Measurements from ENCODE around the gene ATP6V0A4.
"Not testable (repeated sequence)": the region's sequence is repeated elsewhere in the genome, so short reads cannot be mapped to it uniquely, and the experiment has no call there.

Gene ATP6V0A4

DNA sequence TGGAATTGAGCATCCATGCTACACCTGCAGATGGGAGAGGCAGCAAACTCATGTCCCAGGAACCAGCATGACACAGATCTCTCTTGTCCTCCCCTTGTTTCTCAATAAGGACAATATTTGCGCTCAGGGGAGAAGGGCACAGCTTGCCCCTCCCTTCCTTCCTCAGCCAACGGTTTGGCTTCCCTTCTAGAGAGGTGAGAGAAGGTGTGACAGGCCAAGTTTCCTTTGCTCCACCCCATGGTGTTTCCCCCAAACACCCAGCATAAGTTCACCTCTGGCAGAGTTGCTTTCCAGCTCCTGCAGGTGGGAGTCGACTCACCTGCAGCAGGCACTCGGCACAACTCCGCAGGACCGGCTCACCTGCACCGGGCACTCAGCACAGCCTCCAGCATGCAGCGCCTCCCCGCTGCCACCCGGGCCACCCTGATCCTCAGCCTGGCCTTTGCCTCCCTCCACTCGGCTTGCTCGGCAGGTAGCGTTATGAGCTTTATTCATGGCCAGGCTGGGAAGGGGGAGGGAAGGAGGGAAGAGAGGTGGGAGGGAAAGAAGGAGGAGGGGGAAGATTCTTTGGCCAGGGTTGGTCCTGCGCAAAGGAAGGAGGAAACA, at the start of gene ATP6V0A4, which contains the start of gene TMEM213:
TSS of gene ATP6V0A4 (minus strand) at position 482 of the 606 bp plus-strand sequence. CDS start 26,949 bp downstream, outside the sequence.
TSS of gene TMEM213 (plus strand) at position 280 of the 606 bp plus-strand sequence. CDS start at position 391, 111 bp downstream.
- no peak for DNase-seq (ENCODE audit: low read depth)

DNA sequence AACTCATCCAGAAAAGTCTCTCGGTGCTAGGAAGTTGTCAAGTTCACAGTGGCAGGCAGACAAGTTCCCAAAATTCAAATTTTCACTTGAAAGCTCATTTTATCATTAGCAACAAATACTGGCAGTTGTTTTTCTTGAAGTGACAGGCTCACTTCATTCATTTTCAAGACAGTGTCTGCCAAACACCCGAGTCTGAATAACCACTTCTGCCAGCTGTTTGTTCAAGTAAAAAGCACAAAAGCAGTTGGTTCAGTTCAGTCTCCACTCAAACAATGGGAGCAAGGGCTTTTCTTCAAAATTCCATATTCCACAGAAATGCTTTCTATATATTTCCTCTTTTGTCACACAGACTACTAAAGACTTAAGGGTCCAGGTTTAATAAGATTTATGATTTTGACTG, 47.7 kb upstream of the ATP6V0A4 start:
- no peak for DNase-seq (ENCODE audit: low read depth)

DNA sequence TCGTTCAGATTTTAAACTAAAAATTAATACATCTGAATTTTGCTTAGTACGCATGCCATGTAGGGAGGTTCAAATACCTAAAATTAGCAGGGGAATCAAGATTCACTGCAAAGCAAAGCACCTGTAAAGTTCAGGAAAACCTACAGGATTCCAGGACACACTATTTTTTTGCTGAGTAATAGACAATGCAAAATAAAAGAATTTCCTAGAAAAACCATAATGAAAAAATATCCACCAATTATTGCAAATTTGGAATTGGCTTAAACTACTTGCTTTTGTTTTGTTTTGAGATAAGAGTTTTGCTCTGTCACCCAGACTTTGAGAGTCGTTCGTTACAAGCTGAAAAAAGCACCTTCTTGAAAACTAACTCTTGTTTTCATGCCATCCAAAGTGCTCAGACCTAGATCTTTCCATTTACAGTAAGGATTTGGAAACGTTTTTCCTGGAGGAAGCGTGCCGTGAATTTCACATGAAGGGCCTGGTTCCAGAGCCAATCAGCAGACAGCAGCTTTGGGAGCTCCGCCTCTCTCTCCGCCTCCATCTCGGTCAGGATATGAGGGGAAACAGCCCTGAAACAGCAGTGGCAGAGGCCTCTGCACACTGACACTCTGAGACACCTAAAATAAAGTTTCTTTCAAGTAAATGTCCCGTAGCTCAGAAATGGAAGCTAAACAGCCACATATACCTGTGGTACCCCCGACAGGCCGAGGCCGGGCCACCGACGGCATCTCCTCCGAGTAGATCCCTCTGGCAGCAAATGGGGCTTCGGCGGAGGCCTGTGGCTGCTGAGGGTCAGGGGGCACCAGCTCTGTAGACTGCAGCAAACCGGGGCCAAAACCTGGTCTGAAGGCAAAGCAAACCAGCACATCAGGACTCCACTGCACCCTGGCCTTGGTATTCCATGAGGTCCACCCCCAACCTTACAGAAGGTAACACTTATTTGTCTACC, 45.9 kb upstream of the ATP6V0A4 start:
- DNase-seq (ENCODE audit: low read depth): no peak

DNA sequence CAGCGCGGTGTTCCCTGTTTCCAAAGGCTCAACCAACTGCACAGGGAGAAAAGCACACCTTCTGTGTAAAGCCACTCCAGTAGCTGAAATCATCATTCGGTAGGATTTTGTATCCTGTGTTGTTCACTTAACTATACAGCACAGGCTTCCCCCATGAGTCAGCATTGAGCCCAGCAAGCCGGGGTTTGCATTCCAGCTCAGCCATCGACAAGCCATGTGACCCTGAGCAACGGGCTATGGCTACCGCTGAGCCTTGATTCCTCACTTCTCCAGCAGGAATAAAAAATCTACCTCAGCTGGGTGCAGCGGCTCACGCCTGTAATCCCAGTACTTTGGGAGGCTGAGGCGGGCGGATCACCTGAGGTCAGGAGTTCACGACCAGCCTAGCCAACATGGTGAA, 44.1 kb upstream of the ATP6V0A4 start:
- DNase-seq (ENCODE audit: low read depth): no peak

DNA sequence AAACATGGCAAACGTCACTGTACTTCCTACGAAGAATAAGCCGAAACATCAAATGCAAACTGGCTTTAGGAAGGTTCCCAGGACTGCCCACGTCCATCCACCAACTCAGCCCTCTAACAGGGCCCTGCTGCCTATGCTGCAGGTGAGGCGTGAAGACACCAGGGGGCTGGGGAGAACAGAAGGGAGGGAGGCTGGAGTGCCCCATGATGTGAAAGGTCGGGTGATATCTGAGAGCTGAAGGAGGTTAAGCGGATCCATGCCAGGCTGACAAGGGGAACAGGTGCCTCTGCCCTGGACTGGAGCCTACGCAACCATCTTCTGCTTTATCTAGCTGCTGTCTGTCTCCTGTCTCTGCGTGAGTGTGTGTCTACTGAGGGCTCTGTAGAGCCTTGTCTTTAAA, 40.2 kb upstream of the ATP6V0A4 start:
- DNase-seq (ENCODE audit: low read depth): no peak

DNA sequence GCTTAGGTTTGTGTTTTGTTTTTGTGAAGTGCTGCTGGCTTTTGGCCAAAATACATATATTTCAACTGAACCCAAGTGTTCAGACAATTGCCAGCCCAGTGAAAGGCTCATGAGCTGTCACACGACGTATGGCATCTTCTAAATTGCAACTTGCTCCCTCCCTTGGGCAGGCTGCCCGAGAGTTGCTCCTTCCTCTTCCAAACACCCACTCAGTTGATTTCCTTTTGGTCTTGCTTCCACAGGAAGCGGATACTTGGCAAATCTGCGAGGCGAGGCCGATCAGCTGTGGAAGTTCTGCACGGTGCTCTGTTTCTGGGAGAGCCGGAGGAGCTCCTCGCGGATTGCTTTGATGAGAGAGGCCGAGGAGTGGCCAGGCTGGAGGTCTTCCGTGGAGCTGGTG, 39.6 kb upstream of the ATP6V0A4 start:
- no peak for DNase-seq (ENCODE audit: low read depth)

DNA sequence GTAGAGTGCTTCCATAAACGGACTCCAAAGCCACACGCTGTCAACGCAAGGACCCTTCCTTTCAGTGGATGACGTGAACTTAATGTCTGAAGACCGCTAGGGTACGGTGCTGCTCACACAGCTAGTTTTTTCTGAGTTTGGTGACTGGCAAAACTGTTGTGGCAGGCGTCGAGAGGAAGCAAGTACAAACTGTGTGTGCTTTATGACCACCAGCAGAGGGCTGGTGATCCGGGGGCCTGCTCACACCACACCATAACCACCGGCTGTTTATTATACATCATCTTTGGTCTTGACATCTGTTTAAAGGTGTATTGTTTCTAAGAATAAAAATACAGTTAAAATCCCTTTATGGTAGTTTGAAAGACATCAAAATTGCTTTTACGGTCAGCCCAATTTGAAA, 37.1 kb upstream of the ATP6V0A4 start:
- no peak for DNase-seq (ENCODE audit: low read depth)

DNA sequence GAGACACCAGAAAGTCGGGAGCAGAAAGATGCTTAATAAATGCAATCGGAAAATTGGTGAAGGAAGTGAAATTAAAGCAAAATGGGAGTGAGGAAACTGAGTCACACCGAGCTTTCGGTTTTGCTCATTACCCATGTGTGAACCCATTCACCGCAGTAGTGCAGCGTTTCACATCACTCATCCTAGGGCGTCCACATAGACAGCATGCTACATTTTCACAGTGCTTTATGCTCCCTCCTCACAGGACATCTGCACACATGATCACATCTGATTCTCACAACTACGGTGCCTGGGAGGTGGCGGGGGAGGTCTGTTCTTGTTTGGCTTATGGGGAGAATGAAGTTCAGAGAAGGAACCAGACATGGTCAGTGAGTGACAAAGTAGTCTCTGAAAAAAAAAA, 36.6 kb upstream of the ATP6V0A4 start:
- no peak for DNase-seq (ENCODE audit: low read depth)

DNA sequence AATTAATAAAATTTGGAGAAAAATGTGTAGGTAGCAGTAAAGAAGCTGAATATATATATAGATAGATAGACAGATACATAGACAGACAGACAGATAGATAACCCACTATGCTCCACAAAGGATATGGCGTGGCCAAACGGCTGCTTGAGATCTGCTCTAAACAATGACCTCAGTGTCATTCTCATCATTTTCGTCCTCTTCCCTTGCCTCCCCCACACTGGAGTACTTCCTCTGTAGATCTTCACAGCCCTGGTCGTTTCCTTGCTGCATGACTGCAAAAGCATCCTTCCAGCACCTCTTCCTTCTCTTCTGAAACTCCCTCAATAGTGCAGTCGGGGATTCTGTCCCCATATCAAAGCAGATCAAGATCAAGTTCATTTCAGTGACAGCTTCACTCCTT, 35.6 kb upstream of the ATP6V0A4 start:
- DNase-seq (ENCODE audit: low read depth): no peak

DNA sequence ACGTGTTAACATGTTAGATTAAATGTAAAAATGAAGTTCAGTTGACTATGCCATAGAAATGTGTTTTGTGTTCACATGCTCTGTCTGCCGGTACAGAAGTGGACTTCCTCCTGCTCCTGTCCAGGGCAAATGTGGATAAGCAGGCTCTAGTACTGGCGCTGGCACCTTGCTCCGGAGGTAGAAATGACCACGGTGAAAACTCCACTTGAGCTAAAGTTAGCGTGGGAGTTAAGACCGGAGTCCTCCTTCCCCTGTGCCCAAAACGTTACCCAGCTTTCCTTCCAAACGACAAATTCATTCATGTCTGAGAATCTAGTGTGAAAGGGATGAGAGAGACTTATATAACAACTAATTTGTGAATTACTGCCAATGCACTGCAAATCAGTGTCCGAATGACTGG, 35.0 kb upstream of the ATP6V0A4 start:
- no peak for DNase-seq (ENCODE audit: low read depth)

DNA sequence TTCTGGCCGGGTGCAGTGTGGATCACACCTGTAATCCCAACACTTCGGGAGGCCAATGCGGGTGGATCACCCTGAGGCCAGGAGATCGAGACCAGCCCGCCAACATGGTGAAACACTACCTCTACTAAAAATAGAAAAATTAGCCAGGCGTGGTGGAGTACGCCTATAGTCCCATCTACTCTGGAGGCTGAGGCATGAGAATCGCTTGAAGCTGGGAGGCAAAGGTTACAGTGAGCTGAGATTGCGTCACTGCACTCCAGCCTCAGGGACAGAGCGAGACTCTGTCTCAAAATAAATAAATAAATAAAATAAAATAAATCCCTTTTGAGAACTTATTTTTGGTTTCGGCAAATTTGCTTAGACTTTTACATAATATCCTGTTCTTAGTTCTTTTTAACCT, 31.3 kb upstream of the ATP6V0A4 start:
- no peak for DNase-seq (ENCODE audit: low read depth)

DNA sequence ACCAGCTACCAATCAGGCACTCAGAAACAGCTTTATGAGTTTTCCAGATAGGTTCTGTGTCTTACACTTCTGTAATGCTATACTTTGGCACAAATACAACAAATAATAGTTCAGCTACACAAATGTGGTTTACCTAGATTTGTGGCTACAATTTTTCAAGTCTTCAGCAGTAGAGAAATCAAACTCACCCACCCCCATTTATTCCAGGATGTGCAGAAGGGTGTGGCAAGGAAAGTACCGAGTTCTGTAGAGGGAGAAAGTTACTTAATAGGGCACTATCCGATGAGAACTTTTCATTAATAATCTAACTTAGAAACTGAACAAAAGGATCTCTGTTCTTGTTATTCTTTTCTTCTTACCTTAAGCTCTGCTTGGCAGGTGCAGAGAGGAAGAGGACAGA, 30.3 kb upstream of the ATP6V0A4 start:
- DNase-seq (ENCODE audit: low read depth): no peak

DNA sequence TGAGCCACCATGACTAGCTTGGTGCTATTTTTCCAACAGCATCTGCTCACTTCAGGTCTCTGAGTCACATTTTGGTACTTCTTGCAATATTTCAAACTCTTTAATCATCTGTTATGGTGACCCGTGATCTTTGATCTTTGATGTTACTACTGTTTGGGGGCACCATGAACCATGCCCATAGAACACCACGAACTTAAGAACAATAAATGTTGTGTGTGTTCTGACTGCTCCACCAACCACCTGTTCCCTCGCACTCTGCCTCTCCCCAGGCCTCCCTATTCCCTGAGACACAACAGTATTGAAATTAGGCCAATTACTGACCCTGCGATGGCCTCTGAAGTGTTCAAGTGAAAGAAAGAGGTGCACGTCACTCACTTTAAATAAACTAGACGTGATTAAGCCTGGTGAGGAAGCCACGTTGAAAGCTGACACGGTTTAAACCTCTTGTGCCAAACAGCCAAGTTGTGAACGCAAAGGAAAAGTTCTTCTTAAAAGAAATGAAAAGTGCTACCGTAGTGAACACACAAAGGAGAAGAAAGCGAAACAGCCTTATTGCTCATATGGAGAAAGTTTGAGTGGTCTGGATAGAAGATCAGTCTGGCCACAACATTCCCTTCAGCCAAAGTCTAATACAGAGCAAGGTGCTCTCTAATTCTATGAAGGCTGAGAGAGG, 27.2 kb upstream of the ATP6V0A4 start:
- no peak for DNase-seq (ENCODE audit: low read depth)

DNA sequence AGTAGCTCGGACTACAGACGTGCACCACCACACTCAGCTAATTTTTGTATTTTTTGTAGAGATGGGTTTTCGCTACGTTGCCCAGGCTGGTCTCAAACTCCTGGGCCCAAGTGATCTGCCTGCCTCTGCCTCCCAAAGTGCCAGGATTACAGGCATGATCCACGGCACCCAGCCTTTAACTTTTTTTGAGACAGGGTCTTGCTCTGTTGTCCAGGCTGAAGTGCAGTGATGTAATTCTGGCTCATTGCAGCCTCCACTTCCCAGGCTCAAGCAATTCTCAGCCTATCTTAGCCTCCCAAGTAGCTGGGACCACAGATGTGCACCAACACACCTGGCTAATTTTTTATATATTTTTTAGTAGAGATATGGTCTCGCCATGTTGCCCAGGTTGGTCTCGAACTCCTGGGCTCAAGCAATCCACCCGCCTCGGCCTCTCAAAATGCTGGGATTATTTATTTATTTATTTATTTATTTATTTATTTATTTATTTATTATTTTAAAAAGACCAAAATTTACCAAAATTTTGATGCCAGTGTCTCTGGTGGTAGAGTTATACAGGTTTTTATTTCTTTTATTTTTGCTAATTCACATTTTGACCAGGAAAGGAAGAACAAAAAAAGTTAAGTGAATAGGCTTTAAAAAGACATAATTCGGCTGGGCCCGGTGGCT, 25.0 kb upstream of the ATP6V0A4 start:
- DNase-seq (ENCODE audit: low read depth): no peak

DNA sequence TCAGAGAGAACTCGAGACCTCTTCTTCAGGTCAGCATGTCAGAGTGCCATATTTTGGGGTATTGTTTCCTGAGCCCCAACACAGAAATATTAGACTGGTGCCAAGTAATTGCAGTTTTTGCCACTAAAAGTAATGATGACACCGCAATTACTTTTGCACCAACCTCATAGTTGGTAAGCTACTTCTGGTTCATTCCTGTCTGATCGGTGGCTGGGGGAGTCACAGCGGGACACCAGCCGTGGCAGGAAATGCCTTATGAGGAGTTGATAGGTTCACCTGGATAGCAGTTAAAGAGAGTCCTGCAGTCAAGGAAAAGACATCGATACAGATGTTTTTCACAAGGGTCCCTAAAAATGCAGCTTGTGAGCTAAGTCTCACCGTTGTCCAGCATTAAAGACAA, 23.9 kb upstream of the ATP6V0A4 start:
- DNase-seq (ENCODE audit: low read depth): no peak

DNA sequence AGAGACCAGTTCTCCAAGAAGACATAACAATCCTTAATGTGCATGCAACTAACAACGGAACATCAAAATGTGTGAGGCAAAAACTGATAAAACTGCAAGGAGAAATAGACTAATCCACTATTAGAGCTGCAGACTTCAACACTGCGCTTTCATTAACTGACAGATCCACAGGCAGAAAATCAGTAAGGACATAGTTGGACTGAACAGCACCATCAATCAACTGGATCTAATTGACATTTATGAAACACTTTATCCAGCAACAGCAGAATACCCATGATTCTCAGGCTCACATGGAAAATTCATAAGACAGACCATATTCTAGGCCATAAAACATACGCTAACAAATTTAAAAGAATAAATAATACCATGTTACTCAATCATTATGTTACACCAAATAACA, 21.6 kb upstream of the ATP6V0A4 start:
- no peak for DNase-seq (ENCODE audit: low read depth)

DNA sequence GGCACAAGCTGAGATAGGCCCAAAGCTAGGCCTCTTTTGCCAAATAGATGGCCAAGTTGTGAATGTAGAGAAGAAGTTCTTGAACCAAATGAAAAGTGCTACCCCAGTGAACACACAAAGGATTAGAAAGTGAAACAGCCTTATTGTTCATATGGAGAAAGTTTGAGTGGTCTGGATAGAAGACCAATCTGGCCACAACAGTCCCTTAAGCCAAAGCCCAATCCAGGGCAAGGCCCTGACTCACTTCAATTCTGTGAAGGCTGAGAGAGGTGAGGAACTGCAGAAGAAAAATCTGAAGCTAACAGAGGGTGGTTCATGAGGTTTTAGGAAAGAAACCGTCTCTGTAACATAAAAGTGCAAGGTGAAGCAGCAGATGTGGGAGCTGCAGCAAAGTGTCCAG, 18.7 kb upstream of the ATP6V0A4 start:
- no peak for DNase-seq (ENCODE audit: low read depth)

DNA sequence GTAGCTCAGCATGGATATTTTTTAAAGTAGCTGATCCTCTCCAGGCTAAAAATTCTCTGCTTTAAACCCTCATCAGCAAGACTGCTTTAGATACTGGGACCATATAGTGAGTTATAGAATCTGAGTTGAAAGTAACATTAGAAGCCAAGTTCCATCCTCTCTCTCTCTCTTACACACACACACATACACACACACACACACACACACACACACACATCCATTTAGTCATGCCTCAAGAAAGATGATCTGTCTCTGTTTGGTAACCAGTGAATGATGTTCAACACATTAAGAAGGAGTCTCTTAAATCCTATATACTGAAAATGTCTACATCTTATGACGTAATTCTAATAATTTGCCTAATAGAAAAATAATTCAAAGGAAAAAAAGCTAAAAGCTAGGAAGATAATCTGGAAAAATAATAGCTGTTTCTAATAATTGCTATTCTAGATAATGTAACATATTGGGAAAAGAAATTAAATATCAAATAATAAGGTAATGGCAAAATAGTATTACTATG, 16.9 kb upstream of the ATP6V0A4 start:
- no peak for DNase-seq (ENCODE audit: low read depth)

DNA sequence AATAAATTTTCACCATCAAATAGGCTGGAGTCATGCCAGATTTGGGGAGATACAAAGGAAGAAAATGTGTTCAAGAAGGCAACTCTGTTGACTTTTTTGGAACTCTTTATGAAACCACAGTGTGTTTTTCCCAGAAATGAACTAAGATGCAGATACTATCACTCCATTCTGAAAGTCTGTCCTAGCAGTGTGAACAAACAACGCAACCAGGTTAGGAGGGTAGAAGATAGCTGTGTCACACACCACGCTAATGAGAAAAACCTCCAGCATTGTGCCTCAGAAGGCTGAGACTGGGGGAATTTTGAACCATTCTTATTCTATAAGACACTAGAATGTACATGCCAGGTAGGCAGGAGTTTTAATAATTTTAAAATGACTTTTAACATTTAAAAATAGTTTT, 15.9 kb upstream of the ATP6V0A4 start:
- DNase-seq (ENCODE audit: low read depth): no peak

DNA sequence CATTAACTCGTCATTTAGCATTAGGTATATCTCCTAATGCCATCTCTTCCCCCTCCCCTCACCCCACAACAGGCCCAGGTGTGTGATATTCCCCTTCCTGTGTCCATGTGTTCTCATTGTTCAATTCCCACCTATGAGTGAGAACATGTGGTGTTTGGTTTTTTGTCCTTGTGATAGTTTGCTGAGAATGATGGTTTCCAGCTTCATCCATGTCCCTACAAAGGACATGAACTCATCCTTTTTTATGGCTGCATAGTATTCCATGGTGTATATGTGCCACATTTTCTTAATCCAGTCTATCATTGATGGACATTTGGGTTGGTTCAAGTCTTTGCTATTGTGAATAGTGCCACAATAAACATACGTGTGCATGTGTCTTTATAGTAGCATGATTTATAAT, 13.3 kb upstream of the ATP6V0A4 start:
- not testable (repeated sequence) for DNase-seq (ENCODE audit: low read depth)

DNA sequence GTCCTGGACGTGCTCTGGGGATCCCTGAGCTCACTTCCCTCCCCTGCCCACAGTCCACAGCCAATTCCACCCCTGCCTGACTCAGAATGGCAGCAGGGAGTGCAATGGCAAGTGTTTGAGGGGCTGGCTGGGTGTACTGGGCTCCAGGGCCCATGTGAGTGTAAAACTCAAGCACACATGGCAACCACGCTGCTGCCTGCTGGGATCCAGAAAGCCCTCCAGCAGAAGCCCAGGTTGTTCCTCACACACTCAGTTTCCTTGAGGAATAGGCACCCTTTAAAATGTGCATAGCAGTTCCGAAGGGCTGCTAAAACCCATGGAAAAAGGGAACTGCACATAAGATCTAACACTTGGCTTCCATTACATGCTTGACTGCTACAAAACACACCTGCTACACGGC, 11.3 kb upstream of the ATP6V0A4 start:
- no peak for DNase-seq (ENCODE audit: low read depth)

DNA sequence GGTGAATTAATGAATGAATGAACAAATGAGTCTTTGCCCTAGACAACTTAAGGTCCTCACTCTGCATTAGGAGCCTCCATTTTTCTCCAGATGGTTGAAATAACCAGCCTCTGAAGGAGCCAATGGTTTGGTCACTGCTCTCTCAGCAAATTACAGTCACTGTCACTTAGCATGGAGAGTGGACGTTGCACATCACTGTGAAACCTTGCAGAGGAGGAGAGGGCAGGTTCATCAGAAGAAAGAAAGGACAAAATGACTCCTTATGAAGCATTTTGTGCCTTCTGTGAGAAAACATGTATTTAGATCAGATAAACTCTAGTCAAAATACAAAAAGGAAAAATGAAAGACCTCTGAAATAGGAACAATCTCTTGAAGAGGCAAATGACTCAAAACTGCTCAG, 6.6 kb upstream of the ATP6V0A4 start:
- DNase-seq (ENCODE audit: low read depth): no peak
